GM12891 (cell line): ENCODE results near the gene MAP4K3.

Experiments
- POLR2A ChIP-seq: IDR thresholded peaks from 2 replicates; pipeline ENCODE4 v1.6.1; 2011; ENCODE audit warnings: low read depth, low read length, control low read depth
- POLR2AphosphoS5 ChIP-seq: IDR thresholded peaks from 2 replicates; pipeline ENCODE4 v1.6.1; 2011; ENCODE audit warnings: low read depth, low read length, control low read depth
- TAF1 ChIP-seq: IDR thresholded peaks from 2 replicates; pipeline ENCODE4 v1.6.1; 2011; ENCODE audit warnings: low read depth, low read length, control low read depth

GRCh38 chr2:39221459-39221858, 215.6 kb downstream of the MAP4K3 start:
- no peak for TF ChIP-seq POLR2A
- TF ChIP-seq POLR2AphosphoS5 = no peak
- no peak for TF ChIP-seq TAF1
